GM04504 (cell line): ENCODE results near the gene KCNJ3.
"Not testable (repeated sequence)": the region's sequence is repeated elsewhere in the genome, so short reads cannot be mapped to it uniquely, and the experiment has no call there.

ENCODE experiments used
- DNase-seq: peaks from one replicate; pipeline ENCODE4 v3.0.0-alpha.2; 2012; ENCODE audit warnings: low read depth

Gene KCNJ3

GRCh38 chr2:154846842-154847241 lies 148.3 kb downstream of the KCNJ3 start:
- DNase-seq = no peak

GRCh38 chr2:154849482-154849881 lies 151.0 kb downstream of the KCNJ3 start:
- DNase-seq = no peak

- DNase-seq = no peak
Measured at GRCh38 chr2:154850532-154850931, 152.0 kb downstream of the KCNJ3 start.

GRCh38 chr2:154855138-154855537 lies 156.6 kb downstream of the KCNJ3 start:
- DNase-seq = no peak

GRCh38 chr2:154867151-154867550 lies 168.7 kb downstream of the KCNJ3 start:
- not testable (repeated sequence) for DNase-seq

GRCh38 chr2:154875999-154876398 lies 177.5 kb downstream of the KCNJ3 start:
- DNase-seq = no peak

GRCh38 chr2:154882725-154883124 lies 184.2 kb downstream of the KCNJ3 start:
- no peak for DNase-seq

GRCh38 chr2:154886316-154886715 lies 187.8 kb downstream of the KCNJ3 start:
- DNase-seq = no peak

- no peak for DNase-seq
Measured at GRCh38 chr2:154898269-154898668, 199.8 kb downstream of the KCNJ3 start.

GRCh38 chr2:154901063-154901462 lies 202.6 kb downstream of the KCNJ3 start:
- no peak for DNase-seq
